Fibroblast of upper back skin (primary cell): ENCODE data around the gene ARL8A.
"Not testable (repeated sequence)": the region's sequence is repeated elsewhere in the genome, so short reads cannot be mapped to it uniquely, and the experiment has no call there.

Source experiments
- DNase-seq: peaks from one replicate; pipeline ENCODE4 v3.0.0-alpha.2; 2013

The ARL8A gene

DNA sequence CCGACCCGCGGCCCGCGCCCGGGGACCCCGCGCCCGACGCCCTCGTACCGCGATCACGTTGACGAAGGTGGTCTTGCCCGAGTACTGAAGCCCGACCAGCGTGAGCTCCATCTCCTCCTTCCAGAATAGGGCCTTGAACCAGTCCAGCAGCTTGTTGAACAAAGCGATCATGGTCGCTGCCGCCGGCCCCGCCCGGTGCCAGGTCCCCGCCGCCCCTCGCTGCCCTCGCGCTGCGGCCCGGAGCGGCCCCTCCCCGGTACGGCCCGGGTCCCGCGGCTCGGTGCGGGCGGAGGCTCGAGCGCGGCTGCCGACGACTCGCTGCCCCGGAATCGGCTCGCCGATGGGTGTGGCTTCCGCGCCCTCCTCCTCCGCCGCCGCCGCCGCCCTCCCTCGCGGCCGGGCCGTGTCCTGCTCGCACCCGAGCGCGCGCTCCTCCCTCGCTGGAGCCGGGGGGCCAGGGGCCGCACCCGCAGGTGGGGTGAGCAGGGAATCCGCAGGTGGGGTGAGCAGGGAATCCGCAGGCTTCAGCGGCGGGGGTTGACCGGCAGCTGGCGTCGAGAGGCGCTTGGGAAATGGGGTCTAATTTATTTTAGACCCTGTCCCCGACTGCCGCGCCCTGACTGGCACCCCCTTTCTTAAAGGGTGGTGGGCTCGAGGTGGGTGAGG is at the start of gene ARL8A:
TSS of gene ARL8A (minus strand) at position 336 of the 666 bp plus-strand sequence. CDS start at position 171, 165 bp downstream.
- DNase-seq = peak; percentile 44

DNA sequence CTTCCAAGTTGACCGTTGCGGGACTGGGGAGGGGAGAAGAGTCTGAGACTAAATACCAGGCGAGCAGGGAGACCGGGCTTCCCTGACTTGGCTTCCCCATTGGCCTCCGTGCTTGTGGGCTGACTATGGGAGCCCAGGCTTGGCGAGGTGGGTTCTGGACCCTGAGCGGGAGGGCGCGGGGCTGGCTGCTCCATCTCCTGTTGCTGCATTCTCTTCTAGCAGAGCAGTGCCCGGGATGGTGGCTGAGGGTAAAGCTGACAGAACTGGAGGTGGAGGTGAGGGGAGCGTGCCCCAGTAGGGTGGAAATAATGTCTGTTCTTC is 49.8 kb upstream of the ARL8A start:
- no peak for DNase-seq

DNA sequence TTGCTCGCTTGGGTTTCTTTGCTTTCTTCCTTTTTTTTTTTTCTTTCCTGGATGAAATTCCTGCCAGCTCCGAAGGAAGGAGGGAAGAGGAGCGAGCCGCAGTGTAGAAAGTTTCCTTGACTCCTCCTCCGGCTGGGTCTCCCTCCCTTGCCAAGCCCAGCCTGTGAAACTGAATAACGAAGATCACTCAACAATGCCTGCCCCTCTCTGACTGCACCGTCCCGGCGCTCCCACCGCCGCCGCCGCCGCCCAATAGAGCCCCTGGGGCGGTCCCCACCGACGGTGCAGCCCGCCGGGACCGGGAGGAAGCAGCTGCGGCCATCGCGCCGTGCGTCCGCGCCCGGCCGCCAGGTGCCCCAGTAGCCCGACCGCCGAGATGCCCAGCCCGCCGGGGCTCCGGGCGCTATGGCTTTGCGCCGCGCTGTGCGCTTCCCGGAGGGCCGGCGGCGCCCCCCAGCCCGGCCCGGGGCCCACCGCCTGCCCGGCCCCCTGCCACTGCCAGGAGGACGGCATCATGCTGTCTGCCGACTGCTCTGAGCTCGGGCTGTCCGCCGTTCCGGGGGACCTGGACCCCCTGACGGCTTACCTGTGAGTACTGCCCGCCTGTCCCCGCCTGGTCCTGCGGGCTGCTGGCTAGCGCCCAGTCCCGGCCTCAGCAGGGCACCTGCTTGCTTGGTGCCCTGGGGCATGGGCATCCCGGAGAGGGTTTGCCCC is 49.2 kb upstream of the ARL8A start, which contains the start of gene LGR6:
TSS of gene LGR6 (plus strand) at position 186 of the 714 bp plus-strand sequence. CDS start at position 377, 191 bp downstream.
- no peak for DNase-seq

DNA sequence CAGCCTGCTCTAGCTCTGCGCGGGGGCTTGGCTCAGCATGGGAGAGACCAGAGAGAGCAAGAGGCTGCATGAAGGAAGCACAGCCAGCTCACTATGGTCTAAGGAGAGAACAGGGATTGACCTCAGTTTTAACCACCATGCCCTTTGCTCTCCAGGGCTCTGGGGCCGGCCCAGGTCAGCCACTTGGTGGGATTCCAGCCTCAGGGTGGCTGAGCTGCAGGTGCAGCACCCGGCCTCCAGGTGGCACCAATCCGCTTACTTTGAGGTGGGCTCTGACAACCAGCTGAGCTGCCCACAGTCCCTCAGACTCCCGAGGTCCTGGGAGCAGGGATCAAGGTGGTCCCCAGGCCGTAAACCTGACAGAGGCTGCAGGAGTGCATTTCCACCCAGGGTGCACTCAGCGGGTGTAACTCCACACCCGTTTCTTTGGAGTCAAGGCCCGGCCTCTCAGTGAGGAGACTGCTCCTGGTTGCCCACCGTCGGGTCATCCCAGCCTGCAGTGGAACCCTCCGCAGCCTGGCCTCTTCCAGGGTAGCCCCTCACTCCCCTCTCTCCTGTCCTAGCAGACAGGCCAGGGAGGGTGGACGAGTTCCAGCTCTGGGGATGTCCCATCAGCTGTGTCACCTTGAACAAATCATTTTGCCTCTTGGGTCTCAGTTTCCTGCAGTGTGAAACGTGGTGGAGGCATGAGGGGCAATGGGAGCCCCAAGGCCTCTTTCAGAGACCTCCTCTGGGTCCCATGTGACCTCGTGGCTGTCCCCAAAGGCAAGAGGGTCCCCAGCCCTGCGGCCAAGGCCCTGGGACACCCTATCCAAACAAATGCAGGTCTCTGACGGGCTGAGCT is 48.5 kb upstream of the ARL8A start:
- peak; percentile 39 for DNase-seq

DNA sequence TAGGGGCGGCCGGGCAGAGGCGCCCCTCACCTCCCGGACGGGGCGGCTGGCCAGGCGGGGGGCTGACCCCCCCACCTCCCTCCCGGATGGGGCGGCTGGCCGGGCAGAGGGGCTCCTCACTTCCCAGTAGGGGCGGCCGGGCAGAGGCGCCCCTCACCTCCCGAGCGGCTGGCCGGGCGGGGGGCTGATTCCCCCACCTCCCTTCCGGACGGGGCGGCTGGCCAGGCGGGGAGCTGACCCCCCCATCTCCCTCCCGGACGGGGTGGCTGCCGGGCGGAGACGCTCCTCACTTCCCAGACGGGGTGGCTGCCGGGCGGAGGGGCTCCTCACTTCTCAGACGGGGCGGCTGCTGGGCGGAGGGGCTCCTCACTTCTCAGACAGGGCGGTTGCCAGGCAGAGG is 46.9 kb upstream of the ARL8A start:
- not testable (repeated sequence) for DNase-seq

DNA sequence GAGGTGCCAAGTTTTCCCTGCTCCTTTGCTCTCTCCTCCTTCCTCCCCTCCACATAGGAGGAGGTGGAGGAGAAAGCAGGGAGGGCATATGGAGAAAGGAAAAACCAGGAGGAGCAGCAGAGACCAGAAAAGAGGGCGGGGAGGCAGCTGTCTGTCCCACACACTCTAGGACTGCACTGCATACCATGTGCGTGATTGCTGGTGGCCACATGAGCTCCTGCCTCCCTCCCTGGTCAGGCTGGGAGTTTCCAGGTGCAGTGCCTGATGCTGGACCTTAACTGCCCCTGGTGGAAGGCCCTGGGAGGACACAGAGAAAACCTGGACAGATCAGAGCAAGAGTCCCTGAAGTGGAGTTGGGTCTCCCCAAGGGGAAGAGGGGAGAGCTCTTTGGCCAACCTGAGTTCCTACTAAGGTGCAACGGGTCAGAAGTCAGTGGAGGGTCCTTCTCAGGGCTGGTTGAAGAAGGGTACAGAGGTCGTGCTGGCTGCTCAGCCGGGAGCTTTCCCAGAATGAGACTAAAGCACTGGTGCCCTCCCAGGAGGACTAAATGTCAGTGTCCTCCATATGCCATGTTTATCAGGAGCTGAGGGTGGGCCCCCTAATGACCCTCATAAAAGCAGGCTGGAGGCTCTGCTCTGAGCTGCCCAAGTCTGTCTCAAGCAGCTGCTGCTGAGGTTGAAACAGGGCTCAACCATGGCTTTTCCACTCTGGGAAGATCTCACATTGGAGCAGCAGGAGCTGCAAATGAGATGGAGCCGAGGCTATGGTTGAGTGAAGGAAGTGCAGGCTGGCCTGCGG is 45.6 kb upstream of the ARL8A start:
- no peak for DNase-seq

DNA sequence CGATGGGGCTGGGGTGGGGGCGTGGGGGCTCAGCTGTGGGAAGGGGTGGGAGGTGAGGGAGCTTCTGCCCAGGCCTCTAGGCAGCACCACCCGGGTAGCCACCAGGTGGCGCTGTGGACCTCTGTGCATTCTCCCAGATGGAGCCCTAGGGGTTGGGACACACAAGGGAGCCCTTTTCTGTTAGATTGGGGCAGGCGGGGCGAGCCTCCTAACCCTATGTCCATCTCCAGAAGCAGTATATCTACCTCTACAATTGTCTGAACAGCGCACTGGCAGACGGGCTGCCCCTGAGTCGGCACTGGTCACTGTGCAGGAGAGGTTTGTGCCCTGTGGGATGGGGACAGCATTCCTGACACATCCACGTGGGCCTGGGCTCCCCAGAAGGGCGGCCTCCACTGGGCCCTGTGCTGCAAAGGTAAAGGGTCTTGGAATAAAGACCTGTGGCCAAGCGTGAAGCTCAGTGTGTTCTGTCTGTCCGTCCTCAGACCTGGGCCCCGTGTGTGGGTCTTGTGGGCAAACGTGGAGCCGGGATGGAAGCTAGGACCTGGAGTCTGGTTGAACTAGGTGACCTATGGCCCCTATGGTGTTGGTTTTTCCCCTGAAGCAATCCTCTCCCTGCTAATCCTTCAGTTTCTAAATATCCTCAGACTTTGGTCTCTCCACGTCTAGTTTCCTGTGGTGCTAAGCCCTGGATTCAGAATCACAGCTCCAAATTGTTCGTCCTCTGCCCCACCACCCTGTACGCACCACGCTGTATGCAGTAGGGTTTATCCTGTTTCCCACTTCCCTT is 44.7 kb upstream of the ARL8A start:
- peak; percentile 49 for DNase-seq

DNA sequence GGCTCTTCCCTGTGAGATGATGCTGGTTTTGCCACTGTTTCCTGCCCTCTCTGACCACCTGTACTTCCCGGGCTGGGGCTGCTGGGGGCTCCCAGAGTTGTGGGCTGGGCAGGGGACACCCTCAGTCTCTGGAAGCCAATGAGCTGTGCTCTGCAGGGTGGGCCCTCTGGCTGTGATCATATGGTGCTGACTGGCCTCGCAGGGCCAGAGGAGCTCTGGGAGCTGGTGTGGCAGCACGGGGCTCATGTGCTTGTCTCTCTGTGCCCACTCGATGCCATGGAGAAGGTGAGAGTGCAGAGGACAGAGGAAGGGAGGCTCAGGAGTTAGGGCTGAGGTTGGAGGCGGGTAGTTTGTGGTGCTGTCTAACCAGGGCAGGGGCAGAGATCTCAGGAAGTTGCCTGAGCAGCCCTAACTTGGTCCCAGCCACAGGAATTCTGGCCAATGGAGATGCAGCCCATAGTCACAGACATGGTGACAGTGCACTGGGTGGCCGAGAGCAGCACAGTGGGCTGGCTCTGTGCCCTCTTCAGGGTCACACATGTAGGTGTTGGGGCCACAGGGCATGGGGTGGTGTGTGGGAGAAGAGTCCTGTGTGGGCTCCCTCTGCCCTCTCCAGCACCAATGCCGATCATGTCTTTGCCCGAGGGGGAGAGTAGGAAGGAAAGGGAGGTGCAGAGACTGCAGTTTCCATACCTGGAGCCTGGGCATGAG is 43.3 kb upstream of the ARL8A start:
- no peak for DNase-seq

DNA sequence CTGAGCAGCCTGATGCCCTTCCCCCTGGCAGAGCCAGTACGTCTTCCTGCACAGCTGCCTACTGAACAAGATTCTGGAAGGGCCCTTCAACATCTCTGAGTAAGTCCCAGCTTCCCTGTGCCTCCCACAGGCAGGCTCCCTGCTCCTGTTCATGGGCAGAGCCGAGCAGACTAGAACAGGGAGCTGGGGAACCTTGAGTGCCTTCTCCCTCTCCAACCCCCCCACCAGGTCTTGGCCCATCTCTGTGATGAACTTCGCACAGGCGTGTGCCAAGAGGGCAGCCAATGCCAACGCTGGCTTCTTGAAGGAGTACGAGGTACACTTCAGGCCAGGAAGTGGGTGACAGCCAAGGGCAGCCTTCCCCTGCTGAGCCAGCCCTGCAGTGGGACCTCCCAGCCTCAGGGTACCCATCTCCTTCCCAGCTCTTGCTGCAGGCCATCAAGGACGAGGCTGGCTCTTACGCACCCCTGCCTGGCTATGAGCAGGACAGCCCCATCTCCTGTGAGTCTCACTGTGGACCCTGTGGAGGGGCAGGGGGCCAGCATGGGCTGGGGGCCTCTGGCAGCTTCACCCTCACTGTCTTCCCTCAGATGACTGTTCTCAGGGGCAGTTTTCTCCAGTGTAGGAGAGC is 42.6 kb upstream of the ARL8A start:
- DNase-seq = no peak

DNA sequence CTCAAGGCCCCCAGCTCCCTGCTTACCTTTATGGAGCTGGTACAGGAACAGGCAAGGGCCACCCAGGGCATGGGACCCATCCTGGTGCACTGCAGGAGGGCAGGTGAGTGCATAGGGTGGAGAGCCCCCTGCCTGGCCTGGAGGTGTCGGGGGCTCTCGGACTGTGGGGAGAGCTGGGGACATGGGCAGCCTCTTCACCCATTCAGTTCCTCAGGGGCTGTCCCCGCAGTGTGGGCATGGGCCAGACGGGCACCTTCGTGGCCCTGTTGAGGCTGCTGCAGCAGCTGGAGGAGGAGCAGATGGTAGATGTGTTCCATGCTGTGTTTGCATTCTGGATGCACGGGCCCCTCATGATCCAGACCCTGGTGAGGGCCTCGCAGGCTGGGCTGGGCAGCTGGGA is 41.8 kb upstream of the ARL8A start:
- DNase-seq = no peak

DNA sequence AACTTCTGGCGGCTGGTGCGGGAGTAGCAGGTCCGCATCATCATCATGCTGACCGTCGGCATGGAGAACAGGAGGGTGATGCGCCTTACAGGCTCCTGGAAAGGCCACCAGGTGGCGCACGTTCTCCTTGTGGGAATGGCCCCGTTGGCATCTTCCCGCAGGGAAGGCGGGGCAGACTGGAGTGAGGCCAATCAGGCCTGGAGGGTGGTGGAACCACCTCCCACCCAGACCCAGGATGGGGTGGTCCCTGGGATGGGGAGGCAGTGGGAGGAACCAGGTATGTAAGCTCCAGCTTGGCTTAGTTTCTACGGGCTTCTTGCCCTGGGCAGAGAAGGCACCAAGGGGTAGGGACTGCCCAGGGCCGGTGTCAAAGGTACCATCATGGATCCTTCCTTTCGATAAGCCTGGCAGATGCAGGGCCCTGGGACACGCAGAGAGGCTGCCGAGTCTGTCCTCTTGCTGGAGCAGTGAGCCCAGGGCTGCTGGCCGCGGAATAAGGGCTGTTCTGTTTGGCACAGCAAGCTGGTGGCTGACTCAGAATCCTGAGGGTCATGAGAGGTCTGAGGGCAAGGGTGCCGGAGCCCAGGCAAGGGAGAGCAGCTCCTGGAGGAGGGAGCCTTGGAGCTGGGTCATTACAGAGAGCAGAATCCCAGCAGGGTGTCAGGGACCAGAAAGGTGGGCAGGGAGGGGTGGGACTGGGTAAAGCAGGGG is 40.4 kb upstream of the ARL8A start:
- DNase-seq = peak; percentile 81

DNA sequence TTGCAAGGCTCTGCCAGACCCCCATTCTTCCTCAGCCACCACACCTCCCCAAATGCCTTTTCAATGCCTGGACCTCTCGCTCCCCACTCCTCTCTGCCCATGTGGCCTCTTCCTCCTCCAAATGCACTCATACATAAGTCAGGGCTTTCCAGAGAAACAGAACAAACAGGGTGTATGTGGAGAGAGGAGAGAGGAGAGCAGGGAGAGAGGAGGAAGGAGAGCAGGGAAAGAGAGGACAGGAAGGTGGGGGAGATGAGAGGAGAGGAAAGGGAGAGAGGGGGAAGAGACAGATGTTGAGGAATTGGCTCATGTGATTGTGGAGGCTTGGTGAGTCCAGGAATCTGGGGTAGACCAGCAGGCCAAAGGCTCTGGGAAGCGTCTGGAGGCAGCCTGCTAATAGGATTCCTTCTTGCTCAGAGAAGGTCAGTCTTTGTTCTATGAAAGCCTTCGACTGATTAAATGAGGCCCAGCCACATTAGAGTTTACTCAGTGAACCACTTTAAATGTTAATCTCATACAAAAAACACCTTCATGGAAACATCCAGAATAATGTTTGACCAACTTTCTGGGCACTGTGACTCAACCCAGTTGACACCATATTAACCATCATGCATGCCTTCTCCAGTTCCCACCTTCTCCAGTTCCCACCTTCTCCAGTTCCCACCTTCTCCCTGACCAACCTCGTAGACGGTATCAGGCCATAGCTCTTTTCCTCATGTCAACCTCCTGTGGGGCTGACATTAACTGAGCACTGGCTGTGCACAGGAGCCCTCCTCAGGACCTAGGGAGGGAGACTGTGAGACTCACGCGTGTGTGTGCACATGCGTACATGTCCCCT is 37.7 kb upstream of the ARL8A start:
- no peak for DNase-seq

DNA sequence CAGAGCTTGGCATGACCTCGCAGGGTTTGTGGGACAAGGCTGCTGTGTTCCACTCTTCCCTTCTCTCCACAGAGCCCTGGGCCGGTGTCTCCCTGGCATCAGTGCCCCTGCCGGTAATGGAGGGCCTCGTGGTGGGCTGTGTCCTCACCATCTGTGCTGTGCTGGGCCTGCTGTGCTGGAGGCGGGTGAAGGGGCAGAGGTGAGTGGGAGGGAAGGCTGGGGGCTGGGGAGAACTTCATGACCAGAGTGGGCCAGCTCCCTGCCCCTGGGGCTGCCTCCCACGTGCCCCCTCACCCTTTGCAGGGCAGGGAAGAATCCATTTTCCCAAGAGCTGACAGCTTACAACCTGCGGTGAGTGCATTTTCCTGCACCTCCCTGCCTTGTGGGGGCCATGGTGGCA is 37.0 kb upstream of the ARL8A start:
- no peak for DNase-seq

DNA sequence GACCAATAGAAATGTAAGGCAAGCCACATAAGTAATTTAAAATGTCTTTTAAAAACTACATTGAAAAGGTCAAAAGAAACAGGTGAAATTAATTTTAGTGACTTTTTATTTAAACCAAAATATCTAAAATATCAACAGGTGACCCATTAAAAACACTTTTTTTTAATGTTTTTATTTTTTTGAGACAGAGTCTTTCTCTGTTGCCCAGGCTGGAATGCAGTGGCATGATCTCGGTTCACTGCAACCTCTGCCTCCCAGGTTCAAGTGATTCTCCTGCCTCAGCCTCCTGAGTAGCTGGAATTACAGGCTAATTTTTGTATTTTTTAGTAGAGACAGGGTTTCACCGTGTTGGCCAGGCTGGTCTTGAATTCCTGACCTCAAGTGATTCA is 36.2 kb upstream of the ARL8A start:
- not testable (repeated sequence) for DNase-seq

DNA sequence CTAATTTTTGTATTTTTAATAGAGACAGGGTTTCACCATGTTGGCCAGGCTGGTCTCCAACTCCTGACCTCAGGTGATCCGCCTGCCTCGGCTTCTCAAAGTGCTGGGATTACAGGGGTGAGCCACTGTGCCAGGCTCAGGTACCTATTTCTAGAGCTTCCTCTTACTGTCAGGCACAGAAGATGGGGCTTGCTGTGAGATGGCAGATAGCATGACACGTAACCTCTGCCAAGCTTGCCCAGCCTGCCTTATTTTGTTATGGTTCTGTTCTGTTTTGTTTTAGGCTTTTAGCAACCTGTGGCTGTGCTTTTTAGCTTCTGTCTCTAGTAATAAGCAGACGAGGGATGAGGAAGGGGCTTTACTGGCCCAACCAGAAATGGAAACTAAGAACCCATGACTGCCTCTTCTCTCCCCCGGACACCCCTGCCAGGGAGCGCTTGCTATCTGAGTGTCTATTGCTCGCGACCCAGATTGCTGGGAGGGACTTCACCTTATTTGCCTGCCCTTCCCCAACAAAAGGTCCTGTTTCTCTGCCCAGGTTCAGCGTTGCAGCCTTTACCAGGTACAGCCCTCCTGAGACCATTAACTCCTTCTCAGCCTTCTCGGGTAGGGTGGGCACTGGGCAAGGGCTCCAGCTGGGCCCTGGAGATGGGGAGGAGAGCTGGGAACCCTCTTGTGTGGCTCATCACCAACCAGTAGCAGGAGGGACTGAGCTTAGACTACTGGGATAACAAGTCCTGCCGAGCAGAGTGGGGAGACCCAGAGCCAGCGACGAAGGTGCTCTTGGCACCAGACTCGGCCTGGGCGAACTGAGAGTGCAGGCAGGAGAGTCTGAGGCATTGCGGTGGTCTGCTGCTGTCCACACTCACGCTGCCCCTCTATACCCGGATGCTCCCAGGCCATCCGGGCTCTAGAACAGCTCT is 35.6 kb upstream of the ARL8A start:
- DNase-seq = no peak

DNA sequence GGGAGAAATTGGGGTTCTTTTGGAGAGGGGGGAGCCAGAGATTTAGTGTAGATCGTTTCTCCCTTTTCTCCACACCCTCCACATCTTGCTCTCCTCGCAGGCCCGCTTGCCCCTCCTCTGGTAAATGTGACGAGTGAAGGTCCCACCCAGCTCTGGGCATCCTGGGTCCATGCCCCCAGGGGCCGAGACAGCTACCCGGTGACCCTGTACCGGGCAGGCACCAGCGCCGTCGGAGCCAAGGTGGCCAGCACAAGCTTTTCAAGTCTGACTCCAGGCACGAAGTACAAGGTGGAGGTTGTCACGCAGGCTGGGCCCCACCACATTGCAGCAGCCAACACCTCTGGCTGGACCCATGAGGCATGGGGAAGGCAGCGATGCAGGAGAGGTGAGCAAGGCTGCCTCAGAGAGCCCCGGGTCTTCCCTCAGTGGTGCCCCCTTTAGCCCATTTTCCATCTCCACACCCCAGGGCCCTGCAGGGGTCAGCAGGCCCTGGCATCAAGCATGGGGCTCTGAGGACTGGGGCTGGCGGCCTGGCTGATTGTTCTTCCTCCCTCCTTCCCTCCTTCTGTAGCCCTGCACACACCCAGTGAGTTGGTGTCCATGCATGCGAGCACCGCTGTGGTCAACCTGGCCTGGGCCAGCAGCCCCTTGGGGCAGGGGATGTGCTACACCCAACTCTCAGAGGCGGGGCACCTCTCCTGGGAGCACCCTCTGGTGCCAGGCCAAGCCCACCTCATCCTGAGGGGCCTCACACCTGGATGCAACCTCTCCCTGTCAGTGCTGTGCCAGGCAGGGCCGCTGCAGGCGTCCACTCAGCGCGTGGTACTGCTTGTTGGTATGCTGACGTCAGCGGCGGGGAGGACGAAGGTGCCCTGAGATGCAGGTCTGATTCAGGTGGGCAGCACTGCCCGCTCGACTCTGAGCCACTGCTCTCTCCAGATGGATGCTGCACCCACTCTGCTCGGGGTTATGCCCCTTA is 32.7 kb upstream of the ARL8A start:
- DNase-seq = no peak

DNA sequence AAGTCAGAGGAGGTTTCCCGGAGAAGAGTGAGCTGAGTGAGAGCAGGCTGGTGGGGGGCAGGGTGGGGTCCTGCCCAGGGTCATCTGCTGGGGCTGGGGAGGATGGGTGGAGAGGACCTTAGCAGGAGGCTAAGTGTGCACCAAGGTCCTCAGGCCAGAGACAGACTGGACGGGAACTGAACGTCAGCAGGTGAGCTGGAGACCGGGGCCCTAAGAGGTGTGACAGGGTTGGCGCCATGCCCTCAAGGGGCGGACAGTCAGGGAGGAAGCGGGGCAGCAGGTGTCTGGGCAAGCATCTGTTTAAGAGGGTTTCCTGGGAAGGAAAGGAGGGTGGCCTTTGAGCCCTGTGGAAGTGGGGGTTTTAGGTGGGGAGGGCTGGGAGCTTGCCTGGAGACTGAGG is 29.5 kb upstream of the ARL8A start:
- no peak for DNase-seq
